Mesenchymal stem cell (in vitro differentiated cells and primary cell): ENCODE results near the gene AHRR.

Experiments used
- DNase-seq: peaks from one replicate; pipeline ENCODE4 v3.0.0-alpha.2; 2013
- H2AFZ ChIP-seq: one replicate; pipeline ENCODE4 v1.6.1; 2013; ENCODE audit warnings: low read depth, mild to moderate bottlenecking, control low read depth, inconsistent platforms, low read length, moderate library complexity
- H2AK5ac ChIP-seq: 2 replicates; pipeline ENCODE4 v1.6.1; 2013; ENCODE audit warnings: low read length, moderate library complexity, mild to moderate bottlenecking, inconsistent platforms; ENCODE audit not compliant: severe bottlenecking
- H2BK120ac ChIP-seq: one replicate; pipeline ENCODE4 v1.6.1; 2013; ENCODE audit warnings: low read depth, mild to moderate bottlenecking, inconsistent platforms, low read length, moderate library complexity
- H2BK12ac ChIP-seq, 2 experiments: one replicate each; pipeline ENCODE4 v1.6.1; 2013; ENCODE audit warnings: inconsistent platforms in 2 of 2, low read length in 2 of 2, mild to moderate bottlenecking in 2 of 2, moderate library complexity in 2 of 2, control low read depth in 1 of 2
- H2BK15ac ChIP-seq: one replicate; pipeline ENCODE4 v1.6.1; 2013; ENCODE audit warnings: mild to moderate bottlenecking, low read depth, inconsistent platforms; ENCODE audit not compliant: poor library complexity, severe bottlenecking
- H2BK5ac ChIP-seq: 2 replicates; pipeline ENCODE4 v1.6.1; 2013; ENCODE audit warnings: low read depth, mild to moderate bottlenecking, low read length, control low read depth, inconsistent platforms; ENCODE audit not compliant: poor library complexity, severe bottlenecking
- H3K14ac ChIP-seq, 2 experiments: one replicate each; pipeline ENCODE4 v1.6.1; 2013; ENCODE audit warnings: inconsistent platforms in 2 of 2, low read length in 2 of 2, control low read depth in 1 of 2, mild to moderate bottlenecking in 1 of 2, moderate library complexity in 1 of 2
- H3K18ac ChIP-seq, 2 experiments: one replicate each; pipeline ENCODE4 v1.6.1; 2013; ENCODE audit warnings: inconsistent platforms in 2 of 2, low read length in 2 of 2, control low read depth in 1 of 2, low read depth in 1 of 2, mild to moderate bottlenecking in 1 of 2
- H3K23ac ChIP-seq, 2 experiments: one replicate each; pipeline ENCODE4 v1.6.1; 2013; ENCODE audit warnings: inconsistent platforms in 2 of 2, low read length in 2 of 2, mild to moderate bottlenecking in 2 of 2, moderate library complexity in 2 of 2, control low read depth in 1 of 2
- H3K27ac ChIP-seq: 2 replicates; pipeline ENCODE4 v1.5.1; 2013; ENCODE audit warnings: mild to moderate bottlenecking, moderate library complexity, low read length, control low read depth, inconsistent platforms; ENCODE audit not compliant: poor library complexity, severe bottlenecking
- H3K27me3 ChIP-seq, 2 experiments: 2 replicates each; pipeline versions ENCODE4 v1.6.1 to v1.7.0; 2013; ENCODE audit warnings: low read length in 2 of 2, mild to moderate bottlenecking in 2 of 2, moderate library complexity in 2 of 2, control low read depth in 1 of 2, inconsistent platforms in 1 of 2; ENCODE audit not compliant: control insufficient read depth in 1 of 2, insufficient read depth in 1 of 2
- H3K36me3 ChIP-seq, 2 experiments: 2 replicates each; pipeline versions ENCODE4 v1.6.1 to v1.7.0; 2013; ENCODE audit warnings: low read length in 2 of 2, control low read depth in 1 of 2, inconsistent platforms in 1 of 2, low read depth in 1 of 2, mild to moderate bottlenecking in 1 of 2; ENCODE audit not compliant: insufficient read depth in 2 of 2, control insufficient read depth in 1 of 2
- H3K4ac ChIP-seq, 2 experiments: one replicate each; pipeline ENCODE4 v1.6.1; 2013; ENCODE audit warnings: inconsistent platforms in 2 of 2, low read length in 2 of 2, mild to moderate bottlenecking in 2 of 2, moderate library complexity in 2 of 2, control low read depth in 1 of 2, low read depth in 1 of 2
- H3K4me1 ChIP-seq: 2 replicates; pipeline ENCODE4 v1.6.1; 2013; ENCODE audit warnings: low read depth, low read length, control low read depth; ENCODE audit not compliant: control insufficient read depth, insufficient read depth
- H3K4me2 ChIP-seq: 2 replicates; pipeline ENCODE4 v1.6.1; 2013; ENCODE audit warnings: low read length, mild to moderate bottlenecking, inconsistent platforms; ENCODE audit not compliant: poor library complexity, severe bottlenecking
- H3K4me3 ChIP-seq, 2 experiments: 2 replicates each; pipeline versions ENCODE4 v1.5.1 to v1.7.0; 2013; ENCODE audit warnings: low read length in 2 of 2, mild to moderate bottlenecking in 2 of 2, control low read depth in 1 of 2, low read depth in 1 of 2; ENCODE audit not compliant: insufficient read depth in 1 of 2
- H3K79me1 ChIP-seq: replicated peaks from 2 replicates; pipeline ENCODE4 v1.6.1; 2013; ENCODE audit warnings: mild to moderate bottlenecking, control low read depth, low read length, inconsistent platforms; ENCODE audit not compliant: poor library complexity, severe bottlenecking
- H3K9ac ChIP-seq: 2 replicates; pipeline ENCODE4 v1.7.0; 2013; ENCODE audit warnings: mild to moderate bottlenecking, low read length, moderate library complexity
- H3K9me3 ChIP-seq: 2 replicates; pipeline ENCODE4 v1.7.0; 2013; ENCODE audit warnings: mild to moderate bottlenecking, low read length; ENCODE audit not compliant: control insufficient read depth
- H4K8ac ChIP-seq: one replicate; pipeline ENCODE4 v1.6.1; 2013; ENCODE audit warnings: inconsistent platforms, mild to moderate bottlenecking, low read length, moderate library complexity
- H4K91ac ChIP-seq: one replicate; pipeline ENCODE4 v1.6.1; 2013; ENCODE audit warnings: mild to moderate bottlenecking, low read length, inconsistent platforms
- WGBS: methylation state at CpG from one replicate; pipeline ENCODE4 v1.1.7; 2013; ENCODE audit warnings: mixed read lengths; 5-methylcytosine and 5-hydroxymethylcytosine counted together

AHRR gene

DNA sequence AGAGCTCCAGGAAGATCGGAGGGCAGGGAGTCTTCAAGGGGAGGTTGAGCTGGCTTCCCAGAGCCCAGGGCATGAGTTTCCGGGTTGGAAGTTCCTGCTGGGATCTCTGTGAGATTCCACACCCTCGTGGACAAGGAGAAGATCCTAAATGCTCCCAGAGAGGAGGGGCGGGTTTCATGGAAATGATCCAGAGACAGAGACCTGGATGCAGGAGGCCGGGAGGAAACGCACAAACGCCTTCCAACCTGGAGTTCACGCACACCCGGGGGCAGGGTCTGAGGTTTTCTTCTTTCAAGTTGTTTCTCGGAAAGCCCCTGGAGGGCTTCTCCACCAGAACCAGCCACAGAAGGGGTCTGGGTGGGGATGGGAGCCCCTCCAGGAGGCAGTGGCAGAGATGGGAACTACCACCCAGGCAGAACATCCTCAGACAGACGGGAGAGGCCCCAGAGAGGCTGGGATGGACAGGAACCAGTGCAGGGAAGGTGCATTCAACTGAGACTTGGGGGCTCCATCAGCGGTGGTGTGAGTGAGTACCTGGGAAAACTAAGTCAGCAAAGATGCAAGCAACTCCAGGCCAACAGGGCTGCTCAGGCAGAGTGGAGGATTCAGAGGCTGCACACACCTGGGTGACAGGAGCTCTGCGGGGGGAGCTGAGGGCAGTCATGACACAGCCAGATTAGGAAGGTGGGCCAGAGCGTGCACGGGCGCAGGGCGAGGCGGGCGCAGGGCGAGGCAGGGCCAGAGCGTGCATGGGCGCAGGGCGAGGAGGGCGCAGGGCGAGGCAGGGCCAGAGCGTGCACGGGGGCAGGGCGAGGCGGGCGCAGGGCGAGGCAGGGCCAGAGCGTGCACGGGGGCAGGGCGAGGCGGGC, 69.3 kb downstream of the AHRR start:
- H2BK12ac ChIP-seq = peak overlapping the region in 1 of 2 experiments; percentile 37
- H3K4ac ChIP-seq = peak overlapping the region; percentile 4 to 68
- no peak overlapping the region for H2AK5ac ChIP-seq
- no peak overlapping the region for H3K9ac ChIP-seq
- no peak overlapping the region for H2BK5ac ChIP-seq
- H3K4me3 ChIP-seq = no peak overlapping the region
- peak overlapping the region in 1 of 2 experiments; percentile 61 for H3K18ac ChIP-seq
- peak overlapping the region; percentile 52 for H4K91ac ChIP-seq
- H3K14ac ChIP-seq = no peak overlapping the region
- H4K8ac ChIP-seq = no peak overlapping the region
- no peak overlapping the region for H3K27ac ChIP-seq
- H2BK15ac ChIP-seq = peak overlapping the region; percentile 15
- peaks cover 5 to 38% of the 10 kb centered on the region in 2 experiments for H3K36me3 ChIP-seq
- H3K79me1 ChIP-seq = no peaks in the 10 kb centered on the region
- H3K9me3 ChIP-seq = no peaks in the 10 kb centered on the region
- no peaks in the 10 kb centered on the region for H3K27me3 ChIP-seq
- H2BK120ac ChIP-seq = peak overlapping the region; percentile 2
- peak overlapping the region in 1 of 2 experiments; percentile 32 for H3K23ac ChIP-seq
- no peak for DNase-seq
- peaks cover 29% of the 10 kb centered on the region for H3K4me1 ChIP-seq
- 85% methylated on average over 24 of the region's 35 CpGs for WGBS
- no peak overlapping the region for H2AFZ ChIP-seq
- H3K4me2 ChIP-seq = no peak overlapping the region

DNA sequence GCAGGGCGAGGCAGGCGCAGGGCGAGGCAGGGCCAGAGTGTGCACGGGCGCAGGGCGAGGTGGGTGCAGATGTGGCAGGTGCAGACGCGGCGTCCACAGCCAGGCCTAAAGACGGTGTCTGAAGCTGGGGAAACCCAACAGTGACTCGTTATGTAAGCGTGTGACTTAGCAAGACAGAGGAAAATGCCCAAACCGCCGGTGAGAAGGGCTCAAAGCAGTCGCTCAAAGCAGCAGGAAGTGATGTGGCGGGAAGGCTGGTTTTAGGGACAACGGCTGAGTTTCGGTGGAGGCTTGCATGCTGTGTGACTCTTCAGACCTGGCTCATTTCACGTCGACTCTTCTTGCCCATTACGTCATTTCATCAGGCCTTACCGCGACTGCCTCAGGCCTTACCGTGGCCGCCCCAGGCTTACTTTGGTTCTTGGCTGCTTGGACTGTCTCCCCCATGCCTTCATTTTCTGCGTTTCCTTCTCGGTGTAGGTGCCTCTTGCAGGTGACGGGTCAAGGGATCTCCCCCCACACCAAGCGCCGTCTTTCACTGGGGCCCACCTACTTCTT, 71.0 kb downstream of the AHRR start:
- H4K91ac ChIP-seq = peak overlapping the region; percentile 80
- H3K18ac ChIP-seq = peak overlapping the region; percentile 58 to 90
- H3K9ac ChIP-seq = no peak overlapping the region

DNA sequence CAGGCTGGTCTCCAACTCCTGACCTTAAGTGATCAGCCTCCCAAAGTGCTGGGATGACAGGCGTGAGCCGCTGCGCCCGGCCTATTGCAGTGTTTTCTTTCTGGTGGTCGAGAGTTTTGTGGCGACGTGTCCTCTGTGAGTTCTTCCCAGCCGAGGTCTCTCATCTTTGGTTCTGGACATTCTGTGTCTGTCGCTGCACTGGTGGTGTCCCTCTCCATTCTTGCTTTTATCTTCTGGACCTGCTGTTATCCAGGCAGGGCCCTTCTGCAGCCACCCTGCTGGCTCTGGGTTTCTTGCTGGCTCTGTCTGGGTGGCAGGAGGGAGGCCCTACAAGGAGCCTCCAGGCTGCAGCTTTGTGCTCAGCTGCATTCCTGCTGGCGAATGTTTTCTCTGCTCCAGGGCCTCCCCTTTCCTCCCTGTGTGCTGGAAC, 72.3 kb downstream of the AHRR start:
- Histone ChIP-seq H3K4me1 (peaks cover 38% of the 10 kb centered on the region), H2BK12ac (peak overlapping the region in 1 of 2 experiments; percentile 84), H4K91ac (peak overlapping the region; percentile 72), H3K9me3 (no peaks in the 10 kb centered on the region), H3K27ac (peak overlapping the region; percentile 44), H2AK5ac (peak overlapping the region; percentile 44), H3K9ac (no peak overlapping the region), H3K79me1 (no peaks in the 10 kb centered on the region), H3K4me3 (no peak overlapping the region), H2BK5ac (peak overlapping the region; percentile 58), H3K23ac (no peak overlapping the region), H2AFZ (no peak overlapping the region), H3K14ac (peak overlapping the region in 1 of 2 experiments; percentile 79), H4K8ac (peak overlapping the region; percentile 84), H3K4ac (peak overlapping the region in 1 of 2 experiments; percentile 97), H2BK120ac (no peak overlapping the region), H3K36me3 (peaks cover 5 to 9% of the 10 kb centered on the region in 2 experiments), H3K4me2 (no peak overlapping the region), H3K18ac (peak overlapping the region; percentile 52 to 91), H2BK15ac (peak overlapping the region; percentile 29), H3K27me3 (no peaks in the 10 kb centered on the region)
- WGBS = 97% methylated on average over 9 of the region's 10 CpGs
- peak; percentile 67 for DNase-seq

More for the DNA sequence above, 71.0 kb downstream of the AHRR start:
- 78% methylated on average over 30 of the region's 30 CpGs for WGBS
- Histone ChIP-seq H3K23ac (no peak overlapping the region), H2BK12ac (peak overlapping the region; percentile 21 to 30), H2BK120ac (no peak overlapping the region), H2AFZ (no peak overlapping the region), H3K4me1 (peaks cover 32% of the 10 kb centered on the region), H3K14ac (peak overlapping the region in 1 of 2 experiments; percentile 12), H2BK5ac (no peak overlapping the region), H3K4me3 (no peak overlapping the region), H2BK15ac (peak overlapping the region; percentile 15), H3K36me3 (peaks cover 5 to 23% of the 10 kb centered on the region in 2 experiments), H3K4ac (peak overlapping the region; percentile 29 to 73), H3K27ac (no peak overlapping the region), H3K9me3 (no peaks in the 10 kb centered on the region), H4K8ac (peak overlapping the region; percentile 54), H3K27me3 (no peaks in the 10 kb centered on the region), H3K4me2 (no peak overlapping the region), H2AK5ac (no peak overlapping the region), H3K79me1 (no peaks in the 10 kb centered on the region)
- peak; percentile 73 for DNase-seq

DNA sequence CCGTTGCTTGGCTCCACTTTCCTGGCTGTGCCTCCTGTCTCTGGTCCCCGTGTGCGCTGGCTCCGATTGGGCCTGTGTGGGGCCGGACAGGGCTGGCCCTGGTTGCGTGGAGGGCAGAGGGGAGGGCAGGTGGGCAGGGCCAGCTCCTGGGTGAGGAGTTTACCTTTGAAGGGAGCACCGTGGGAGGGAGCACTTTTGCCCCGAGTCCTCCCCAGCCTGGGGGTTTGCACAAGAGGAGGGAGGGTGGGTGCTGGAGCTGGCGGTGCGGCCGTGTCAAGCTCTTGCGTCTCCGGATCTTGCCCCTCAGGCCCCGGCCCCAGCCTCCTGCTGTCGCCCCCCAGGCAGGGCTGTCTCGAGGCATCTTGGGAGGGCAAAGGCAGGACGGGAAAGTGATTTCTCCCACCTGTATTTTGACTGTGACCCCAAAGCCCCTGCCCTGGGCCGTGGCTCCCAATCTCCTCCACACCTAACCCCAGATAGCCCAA, 73.2 kb downstream of the AHRR start:
- no peaks in the 10 kb centered on the region for H3K27me3 ChIP-seq
- H4K91ac ChIP-seq = peak overlapping the region; percentile 99
- peak overlapping the region; percentile 25 for H2BK5ac ChIP-seq
- no peaks in the 10 kb centered on the region for H3K79me1 ChIP-seq
- no peak for DNase-seq
- H4K8ac ChIP-seq = peak overlapping the region; percentile 100
- H3K36me3 ChIP-seq = peaks cover 0 to 7% of the 10 kb centered on the region in 2 experiments
- H3K4ac ChIP-seq = peak overlapping the region; percentile 67 to 95
- H2AFZ ChIP-seq = no peak overlapping the region
- H3K9me3 ChIP-seq = no peaks in the 10 kb centered on the region
- peak overlapping the region in 1 of 2 experiments; percentile 72 for H3K14ac ChIP-seq
- no peak overlapping the region for H3K4me2 ChIP-seq
- H3K18ac ChIP-seq = peak overlapping the region; percentile 88 to 98
- peak overlapping the region; percentile 96 for H2BK120ac ChIP-seq
- peak overlapping the region; percentile 89 for H3K27ac ChIP-seq
- peak overlapping the region; percentile 92 for H2BK15ac ChIP-seq
- no peak overlapping the region for H3K23ac ChIP-seq
- no peak overlapping the region for H3K4me3 ChIP-seq
- H2BK12ac ChIP-seq = peak overlapping the region; percentile 81 to 94
- WGBS = 88% methylated on average over 17 of the region's 18 CpGs
- peak overlapping the region; percentile 24 for H2AK5ac ChIP-seq
- H3K9ac ChIP-seq = peak overlapping the region; percentile 83
- peaks cover 45% of the 10 kb centered on the region for H3K4me1 ChIP-seq
